ENCODE data around the gene NTRK2. TPM values are rescaled to one million over a fixed set of nuclear protein-coding genes. Genes with fewer than 3 reads are reported as not detected.

The NTRK2 gene
- total RNA-seq, 1 donor from 2014 or later: 8.2 TPM

DNA sequence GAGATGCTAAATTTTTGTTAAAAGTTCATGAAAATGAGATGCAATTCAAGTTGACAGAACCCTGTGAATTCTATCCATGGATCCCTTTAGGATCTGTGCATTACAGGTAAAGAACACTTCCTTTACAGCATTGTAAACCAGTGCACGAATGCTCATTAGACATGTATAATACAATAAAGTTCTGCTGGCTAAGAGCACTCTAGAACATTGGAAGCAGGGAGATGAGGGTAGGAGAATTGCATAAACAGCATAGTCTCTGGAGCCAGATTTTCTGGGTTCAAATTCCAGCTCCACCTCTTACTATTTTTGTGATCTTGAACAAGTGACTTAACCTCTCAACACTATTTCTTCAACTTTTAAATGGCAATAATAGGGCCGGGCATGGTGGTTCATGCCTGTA, 300.2 kb downstream of the NTRK2 start:
- no peak for ATAC-seq
- intact Hi-C loops (cut with DNase I): no loop called here
- DNase-seq (ENCODE audit: missing footprints): no peak

DNA sequence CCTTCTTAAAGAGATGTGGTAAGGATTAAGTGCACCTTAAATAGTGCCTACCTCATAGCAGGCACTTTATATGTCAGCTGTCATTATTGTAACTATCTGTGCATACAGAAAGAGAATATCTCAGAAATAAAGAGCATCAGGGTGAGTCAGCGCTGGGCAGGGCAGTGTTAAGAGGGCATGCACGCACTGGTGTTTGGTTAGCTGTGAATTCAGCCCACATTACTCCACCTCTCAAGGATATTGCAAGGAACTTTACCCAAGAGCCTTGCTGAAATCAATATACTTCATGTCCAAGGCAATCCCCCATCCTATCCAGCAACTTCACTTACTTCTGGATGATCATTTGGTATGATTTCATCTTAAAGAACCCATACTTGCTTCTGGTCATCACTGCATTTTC, 300.9 kb downstream of the NTRK2 start:
- ATAC-seq: no peak
- no peak for DNase-seq (ENCODE audit: missing footprints)
- intact Hi-C loops (cut with DNase I): no loop called here

DNA sequence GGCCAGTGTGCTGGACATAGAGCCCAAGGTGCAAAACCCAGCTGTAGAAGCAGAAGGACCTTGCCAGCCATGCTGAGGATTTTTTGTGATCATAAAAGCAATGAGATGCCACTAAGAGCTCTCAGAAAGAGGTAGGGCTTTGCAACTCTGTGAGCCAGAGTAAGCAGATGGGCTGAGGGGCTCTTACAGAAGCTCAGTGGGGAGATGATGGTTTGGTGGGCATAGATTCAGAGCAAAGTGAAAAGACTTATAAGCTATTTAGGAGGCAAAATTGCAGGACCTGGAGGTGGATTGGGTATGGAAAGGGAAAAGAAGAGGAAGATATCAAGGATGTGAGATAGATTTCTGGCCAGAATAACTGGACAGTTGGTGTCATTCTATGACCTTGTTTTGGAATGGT, 302.0 kb downstream of the NTRK2 start:
- intact Hi-C loops (cut with DNase I): no loop called here
- DNase-seq (ENCODE audit: missing footprints) (no peak), ATAC-seq (no peak)

DNA sequence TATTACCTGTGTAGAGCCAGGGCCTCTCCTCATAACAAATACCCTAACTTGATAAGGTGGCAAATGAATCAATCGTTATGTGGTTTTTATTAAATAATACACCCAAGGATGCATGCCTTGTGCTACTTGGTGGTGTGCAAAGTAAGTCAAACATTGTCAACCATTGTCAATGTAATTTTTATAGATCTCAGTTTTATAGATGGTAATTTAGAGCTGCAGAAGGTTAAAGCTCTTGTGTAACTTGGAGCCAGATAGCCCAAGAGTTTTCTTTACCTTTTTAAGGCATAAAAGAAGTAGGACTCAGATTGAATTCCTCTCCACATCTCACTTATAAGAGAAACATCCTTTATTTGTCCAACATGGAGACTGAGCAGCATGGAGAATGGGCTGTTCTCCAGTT, 304.7 kb downstream of the NTRK2 start:
- intact Hi-C loops (cut with DNase I): no loop called here
- DNase-seq (ENCODE audit: missing footprints) (no peak), ATAC-seq (no peak)

DNA sequence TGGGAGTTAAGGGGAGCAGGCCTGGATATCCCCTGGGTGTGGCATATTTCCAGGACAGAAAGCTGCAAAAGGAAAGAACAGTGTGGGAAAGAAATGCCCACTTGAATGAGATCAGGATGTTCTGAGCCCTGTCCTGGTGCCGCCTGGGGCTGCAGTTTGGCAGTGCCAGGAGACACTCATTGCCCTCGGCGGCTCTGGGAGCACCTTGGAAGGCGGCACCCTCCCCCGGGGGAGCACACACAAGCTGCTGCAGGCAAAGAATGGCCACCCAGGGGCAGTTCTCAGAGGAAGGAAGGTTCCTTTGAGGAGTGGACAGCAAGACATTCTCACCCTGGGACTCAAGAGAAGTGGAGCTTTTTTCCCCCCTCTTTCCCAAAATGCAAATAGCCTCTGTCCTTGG, 305.3 kb downstream of the NTRK2 start:
- DNase-seq (ENCODE audit: missing footprints): no peak

DNA sequence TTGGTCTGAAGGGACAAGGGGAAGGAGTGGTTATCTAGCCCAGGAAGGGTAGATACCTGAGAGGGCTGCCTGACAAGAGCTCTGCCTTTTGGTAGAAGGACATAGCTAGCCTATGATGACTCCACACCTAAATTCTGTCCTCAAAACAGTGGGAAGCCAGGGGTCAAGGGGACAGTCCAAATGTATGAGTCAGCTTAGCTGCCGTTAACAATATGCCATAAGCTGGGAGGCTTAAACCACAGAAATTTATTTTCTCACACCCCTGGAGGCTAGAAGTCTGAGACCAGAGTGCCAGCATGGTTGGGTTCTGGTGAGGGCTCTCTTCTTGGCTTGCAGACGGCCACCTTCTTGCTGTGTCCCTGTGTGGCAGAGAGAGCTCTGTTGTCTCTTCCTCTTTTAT, 306.4 kb downstream of the NTRK2 start:
- DNase-seq (ENCODE audit: missing footprints): no peak
- intact Hi-C loops (cut with DNase I): no loop called here

More for the DNA sequence above, 305.3 kb downstream of the NTRK2 start:
- ATAC-seq: no peak
- intact Hi-C loops (cut with DNase I): no loop called here

DNA sequence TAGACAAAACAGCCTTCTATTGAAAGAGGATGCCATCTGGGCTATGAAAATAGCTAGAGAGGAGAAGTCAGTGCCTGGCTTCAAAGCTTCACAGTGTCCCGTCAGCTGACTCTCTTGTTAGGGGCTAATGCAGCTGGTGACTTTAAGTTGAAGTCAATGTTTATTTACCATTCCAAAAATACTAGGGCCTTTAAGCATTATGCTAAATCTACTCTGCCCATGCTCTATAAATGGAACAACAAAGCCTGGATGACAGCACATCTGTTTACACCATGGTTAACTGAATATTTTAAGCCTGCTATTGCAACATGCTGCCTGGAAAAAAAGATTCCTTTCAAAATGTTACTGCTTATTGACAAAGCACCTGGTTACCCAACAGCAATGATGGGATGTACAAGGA, 309.1 kb downstream of the NTRK2 start:
- intact Hi-C loops (cut with DNase I): no loop called here
- no peak for ATAC-seq
- no peak for DNase-seq (ENCODE audit: missing footprints)

More for the DNA sequence above, 306.4 kb downstream of the NTRK2 start:
- ATAC-seq: no peak

DNA sequence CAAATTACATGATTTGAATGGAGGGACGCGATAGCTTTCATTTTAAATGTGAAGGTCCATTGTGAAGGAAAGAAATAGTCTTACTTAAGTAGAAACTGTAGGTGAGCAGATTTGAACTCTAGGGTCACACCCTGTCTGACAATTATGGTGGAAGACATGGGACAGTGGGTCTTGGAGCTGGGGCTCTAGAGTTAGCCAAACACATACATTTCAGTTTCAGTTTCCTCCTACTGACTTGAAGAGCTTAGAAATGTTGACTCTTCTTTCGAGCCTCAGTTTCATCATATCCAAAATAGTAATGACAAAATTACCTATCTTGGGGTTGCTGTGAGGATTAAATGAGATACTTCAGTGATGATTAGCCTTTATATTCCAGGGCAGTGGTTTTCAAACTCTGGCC, 314.2 kb downstream of the NTRK2 start:
- intact Hi-C loops (cut with DNase I): no loop called here
- DNase-seq (ENCODE audit: missing footprints) (no peak), ATAC-seq (no peak)

DNA sequence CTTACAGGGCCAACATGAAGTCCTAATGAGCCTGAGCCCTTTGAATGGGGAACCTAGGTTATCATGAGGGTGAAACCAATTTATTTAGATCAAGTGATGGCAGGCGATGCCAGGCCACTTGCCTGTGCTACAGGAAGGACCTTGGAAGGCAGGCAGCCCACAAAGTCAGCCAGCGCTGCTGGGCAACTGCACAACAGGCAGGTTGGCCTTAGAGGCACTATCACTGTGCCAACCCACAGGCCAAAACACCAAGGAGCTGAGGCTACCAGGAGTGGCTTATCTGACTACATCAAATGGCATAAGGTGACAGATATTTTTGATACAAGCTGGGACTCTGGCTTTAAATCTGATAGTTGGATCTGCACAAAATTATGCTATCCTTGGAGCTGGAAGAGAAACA, 319.1 kb downstream of the NTRK2 start:
- DNase-seq (ENCODE audit: missing footprints): no peak
- ATAC-seq: no peak
- intact Hi-C loops (cut with DNase I): no loop called here

DNA sequence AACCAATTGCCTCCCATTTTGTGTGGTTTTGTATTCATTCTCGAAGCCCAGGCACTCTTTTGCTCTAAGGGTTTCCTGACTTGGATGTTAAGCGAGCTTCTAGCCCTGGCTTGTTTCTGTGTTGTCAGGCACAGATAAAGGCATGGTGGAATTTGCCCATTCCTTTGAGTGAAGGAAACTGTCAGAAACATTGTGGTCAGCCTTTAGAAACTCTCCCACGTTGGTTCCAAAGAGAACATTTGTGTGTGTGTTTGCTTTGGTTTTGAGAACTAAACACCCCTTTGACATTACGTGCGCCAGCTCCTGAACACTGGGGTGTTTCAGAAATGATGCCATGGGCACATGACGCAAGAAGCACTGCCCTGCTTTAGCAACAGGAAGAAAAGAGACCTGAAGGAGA, 320.9 kb downstream of the NTRK2 start:
- no peak for DNase-seq (ENCODE audit: missing footprints)
- ATAC-seq: no peak
- intact Hi-C loops (cut with DNase I): no loop called here

DNA sequence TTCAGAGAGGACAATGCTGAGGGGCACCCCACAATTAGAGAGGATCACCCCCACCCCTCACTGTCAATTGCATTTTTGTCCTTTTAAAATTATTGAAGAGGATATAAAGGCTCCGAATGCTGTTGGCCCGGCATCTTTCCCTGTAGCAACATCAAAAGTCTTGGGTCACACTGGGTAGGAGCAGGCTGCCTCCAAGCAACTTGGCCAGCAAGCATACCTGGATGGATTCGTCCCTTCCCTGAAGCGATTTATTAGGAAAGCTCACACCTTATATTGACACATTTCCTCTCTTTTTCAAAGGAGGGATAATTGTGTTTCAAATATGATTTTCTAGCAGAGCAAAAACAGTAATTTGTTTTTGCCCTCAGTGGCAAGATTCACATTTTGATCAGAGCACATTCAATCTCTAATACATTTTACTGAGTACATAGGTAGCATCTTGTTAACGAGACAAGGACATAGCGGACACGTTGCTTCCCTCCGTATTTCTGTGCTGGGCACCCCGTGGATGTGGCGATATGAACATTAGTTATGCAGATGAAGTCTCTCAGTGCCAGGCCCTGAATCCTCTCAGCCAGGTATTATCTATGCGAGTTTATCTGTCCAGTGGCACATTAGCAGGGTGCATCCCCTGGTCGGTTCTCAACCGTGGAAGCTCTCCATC, 321.5 kb downstream of the NTRK2 start:
- DNase-seq (ENCODE audit: missing footprints) (no peak), ATAC-seq (no peak)
- intact Hi-C loops (cut with DNase I): no loop called here

DNA sequence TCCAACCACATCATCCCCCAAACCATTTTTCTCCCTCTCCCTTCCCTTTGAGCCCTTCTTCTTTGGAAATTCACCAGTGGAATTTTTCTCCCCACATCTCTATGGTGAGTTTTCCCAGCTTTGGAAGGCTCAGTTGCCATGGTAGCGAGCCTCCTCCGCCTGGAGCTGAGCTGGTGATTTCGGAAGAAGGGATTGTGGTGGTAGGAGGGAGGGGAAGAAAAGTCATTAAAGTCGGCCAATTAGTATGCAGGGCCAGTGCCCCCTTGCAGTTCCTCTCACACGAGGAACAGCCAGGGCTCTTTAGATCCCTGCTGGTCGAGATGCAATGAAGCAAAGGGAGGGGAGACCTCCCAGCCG, 322.0 kb downstream of the NTRK2 start:
- intact Hi-C loops (cut with DNase I): no loop called here
- DNase-seq (ENCODE audit: missing footprints): no peak
- ATAC-seq: no peak

DNA sequence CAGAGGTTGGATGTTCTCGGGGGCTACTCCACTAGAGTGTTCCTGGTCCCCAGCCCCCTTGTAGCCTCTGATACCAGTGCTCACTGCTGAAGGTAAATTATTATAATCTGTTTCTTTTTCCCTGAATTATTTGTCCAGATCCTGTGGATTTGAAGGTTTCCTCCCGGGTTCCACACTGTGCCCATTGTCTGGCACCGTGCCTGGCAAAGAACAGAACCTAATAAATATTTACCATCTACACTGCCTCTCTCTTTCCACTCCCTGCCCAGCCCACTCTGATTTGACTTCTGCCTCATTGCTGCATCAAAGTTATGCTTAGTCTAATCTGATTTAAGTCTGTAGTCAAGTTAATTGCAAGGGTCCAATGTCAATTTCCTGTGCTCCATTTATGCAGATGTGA, 322.9 kb downstream of the NTRK2 start:
- DNase-seq (ENCODE audit: missing footprints) (no peak), ATAC-seq (no peak)
- intact Hi-C loops (cut with DNase I): no loop called here

DNA sequence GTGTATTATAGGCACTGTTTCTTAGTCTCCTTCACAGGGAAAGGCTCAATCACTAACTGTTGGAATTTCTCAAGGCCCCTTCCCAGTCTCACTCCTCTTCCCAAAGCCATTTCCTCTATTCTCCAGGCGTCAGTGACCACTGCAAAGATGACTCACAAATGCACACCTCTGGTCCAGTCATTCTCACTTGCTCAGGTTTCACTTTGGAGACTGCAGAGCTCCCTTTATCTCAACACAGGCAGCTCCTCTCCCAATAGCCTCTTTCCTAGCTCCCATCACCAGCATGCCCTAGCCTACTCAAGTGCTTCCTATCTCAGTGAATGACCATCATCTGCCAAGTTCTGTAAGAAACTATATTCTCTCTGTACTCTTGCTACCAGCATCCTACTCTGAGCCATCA, 323.6 kb downstream of the NTRK2 start:
- intact Hi-C loops (cut with DNase I): no loop called here
- ATAC-seq (no peak), DNase-seq (ENCODE audit: missing footprints) (no peak)

DNA sequence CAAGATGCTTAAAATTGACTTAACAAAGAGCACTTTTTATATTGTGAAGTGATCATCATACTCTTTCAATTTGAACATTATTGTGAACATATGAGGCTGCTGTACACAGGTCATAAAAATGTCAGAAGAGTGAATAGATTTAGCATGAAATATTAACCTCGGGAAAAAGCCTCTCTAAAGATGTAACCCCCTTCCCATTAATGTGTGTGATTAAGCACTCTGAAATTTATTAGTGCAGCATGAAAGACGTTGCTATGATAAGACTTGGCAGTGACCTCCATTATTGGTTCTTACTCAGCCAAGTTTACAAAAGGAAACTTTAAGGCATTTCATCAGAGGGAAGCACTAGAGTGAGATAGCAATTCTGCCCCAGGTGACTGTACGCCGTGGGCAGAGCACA, 326.5 kb downstream of the NTRK2 start:
- no peak for DNase-seq (ENCODE audit: missing footprints)
- intact Hi-C loops (cut with DNase I): no loop called here
- no peak for ATAC-seq

DNA sequence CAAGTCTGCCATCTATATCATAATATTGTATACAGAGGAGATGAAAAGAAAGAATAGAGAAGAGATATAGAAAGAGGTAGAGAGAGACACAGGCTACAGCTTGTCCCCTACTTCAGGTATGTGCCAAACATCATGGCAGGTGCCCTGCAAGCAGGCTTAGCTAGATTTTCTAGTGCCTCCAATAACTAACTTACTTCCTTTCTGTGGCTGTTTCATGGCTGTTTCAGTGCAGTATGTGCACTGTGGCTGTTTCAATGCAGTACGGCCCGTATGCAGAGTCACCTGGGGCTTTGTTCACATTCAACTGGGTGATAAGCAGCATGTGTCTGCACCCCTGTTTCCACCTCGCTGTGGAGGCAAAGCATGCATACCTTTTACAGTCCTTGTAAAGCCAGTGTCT, 327.2 kb downstream of the NTRK2 start:
- ATAC-seq (no peak), DNase-seq (ENCODE audit: missing footprints) (no peak)
- intact Hi-C loops (cut with DNase I): no loop called here

DNA sequence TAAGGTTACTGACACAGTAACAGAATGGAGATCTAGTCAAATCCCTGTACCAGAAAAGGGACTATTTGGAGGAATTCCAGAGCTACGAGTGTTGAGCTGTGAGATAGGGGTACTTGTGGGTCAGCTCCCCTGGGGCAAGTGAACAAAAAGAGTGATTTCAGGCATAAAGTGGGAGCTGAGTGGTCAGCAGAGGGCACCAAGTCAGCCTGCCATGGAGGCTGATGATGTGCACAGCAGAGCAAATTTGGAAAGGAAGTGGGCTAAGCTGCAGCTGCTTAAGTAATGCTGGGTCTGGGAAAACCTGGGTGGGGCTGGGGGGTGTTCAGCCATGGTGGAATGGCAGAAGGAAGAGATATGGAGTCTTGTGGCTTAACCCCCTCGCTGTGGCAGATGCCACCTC, 327.9 kb downstream of the NTRK2 start:
- DNase-seq (ENCODE audit: missing footprints) (no peak), ATAC-seq (no peak)
- intact Hi-C loops (cut with DNase I): no loop called here

DNA sequence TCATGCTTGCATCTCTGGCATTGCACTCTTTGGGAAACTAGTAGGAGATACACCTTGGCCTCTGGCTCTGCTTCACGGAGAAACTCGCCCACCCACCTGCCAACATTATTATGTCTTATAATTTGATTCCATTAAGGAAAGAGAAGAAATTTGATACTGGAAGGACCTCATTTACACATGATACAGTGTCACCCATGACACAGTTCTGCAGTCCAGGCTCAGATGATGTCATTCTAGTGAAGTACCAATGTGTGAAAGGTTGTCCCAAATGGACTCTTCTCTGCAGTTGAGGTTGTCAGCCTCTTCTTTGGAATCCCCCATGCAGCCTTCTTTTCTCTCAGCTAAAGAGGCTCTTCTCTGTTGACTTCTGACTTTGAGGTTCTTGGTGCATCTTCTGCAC, 329.1 kb downstream of the NTRK2 start:
- intact Hi-C loops (cut with DNase I): no loop called here
- ATAC-seq (no peak), DNase-seq (ENCODE audit: missing footprints) (no peak)

DNA sequence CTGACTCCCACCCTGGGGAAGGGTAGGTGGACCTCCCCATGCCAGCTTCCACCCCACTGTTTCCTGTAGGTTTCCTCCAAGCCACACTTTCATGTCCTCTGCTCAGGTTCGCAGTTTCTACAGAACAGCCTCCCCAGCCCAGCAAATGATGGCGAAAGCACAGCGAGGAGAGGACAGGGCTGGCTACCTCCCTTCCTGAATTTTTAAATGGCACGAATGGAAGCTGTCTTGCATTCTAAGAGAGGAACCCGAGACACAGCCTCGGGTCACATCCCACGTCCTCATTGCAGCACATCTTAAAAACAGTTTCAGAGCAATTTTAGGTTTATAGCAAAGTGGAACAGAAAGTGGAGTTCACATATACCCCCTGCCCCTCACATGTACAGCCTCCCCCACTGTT, 330.3 kb downstream of the NTRK2 start:
- DNase-seq (ENCODE audit: missing footprints): no peak
- no peak for ATAC-seq
- intact Hi-C loops (cut with DNase I): no loop called here

DNA sequence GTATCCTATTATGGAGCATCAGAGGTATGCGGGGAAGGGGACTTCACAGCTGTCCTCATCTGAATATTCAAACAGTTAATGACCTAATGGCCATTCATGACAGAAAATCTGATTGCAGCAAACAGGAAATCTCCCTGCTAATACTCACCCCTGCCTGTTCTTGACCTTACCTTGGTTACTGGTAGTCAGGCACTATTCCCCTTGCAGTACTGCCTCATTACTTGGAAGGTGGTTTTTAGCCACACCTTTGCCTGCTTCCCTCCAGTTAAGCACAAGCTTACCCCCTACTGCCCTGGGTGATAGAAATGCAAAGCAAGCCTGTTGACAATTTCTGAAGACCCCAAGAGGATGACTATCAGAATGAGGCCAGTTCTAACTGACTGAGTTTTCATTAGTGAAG, 332.4 kb downstream of the NTRK2 start:
- ATAC-seq: no peak
- no peak for DNase-seq (ENCODE audit: missing footprints)
- intact Hi-C loops (cut with DNase I): no loop called here

DNA sequence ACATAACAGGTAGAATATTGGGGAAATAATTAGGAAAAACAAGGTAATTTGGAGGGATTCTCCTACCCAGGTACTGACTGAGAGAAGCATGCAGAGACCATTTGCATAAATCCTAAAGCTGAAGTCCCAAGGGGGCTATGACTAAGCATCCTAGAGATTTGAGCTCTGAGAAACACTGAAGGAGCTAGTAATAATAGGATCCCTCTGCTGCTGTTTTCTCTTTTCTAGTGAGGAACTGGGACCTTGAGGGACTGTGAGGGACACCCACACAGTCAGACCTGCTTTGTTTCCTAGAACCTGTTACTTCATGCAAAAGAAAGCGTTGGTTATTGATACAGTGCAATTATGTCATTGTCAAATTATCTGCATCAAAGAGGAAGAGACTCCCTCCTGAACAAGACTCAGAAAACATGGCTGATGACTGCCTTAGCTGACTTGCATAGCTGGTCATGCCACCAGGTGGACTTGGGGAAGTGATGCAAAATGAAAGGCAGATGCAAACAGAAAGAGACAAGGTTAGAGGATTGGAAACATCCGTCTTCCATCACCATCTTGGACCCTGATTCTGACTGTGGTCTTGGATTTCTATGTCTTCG, 335.4 kb downstream of the NTRK2 start:
- ATAC-seq (no peak), DNase-seq (ENCODE audit: missing footprints) (no peak)
- intact Hi-C loops (cut with DNase I): no loop called here
